Adrenal gland (tissue), 12 donors: ENCODE measurements around the gene CLK2. TPM values are rescaled to one million over a fixed set of nuclear protein-coding genes. Genes with fewer than 3 reads are reported as not detected.

Source experiments
- DNase-seq, 7 donors: peaks; one replicate each; pipeline ENCODE4 v3.0.0-alpha.2; 2019 to 2020
- H3K27ac ChIP-seq, 5 donors: fragments of 200-600 bp; sonication (generic) in 4 of 5; 1 replicate in 3 of 5; 2 replicates in 2 of 5; pipeline versions ENCODE4 v1.5.1 to v1.8.0; 2016 to 2020; ENCODE audit warnings: mild to moderate bottlenecking in 1 of 5
- H3K27me3 ChIP-seq: fragments of 200-600 bp; 2 replicates; pipeline ENCODE4 v1.8.0; 2021
- H3K36me3 ChIP-seq, 2 donors: fragments of 200-600 bp; replicated peaks in 1 of 2; 1 replicate in 1 of 2; 2 replicates in 1 of 2; pipeline versions ENCODE4 v1.5.1 to v1.8.0; 2018 to 2022
- H3K4me1 ChIP-seq, 2 donors: fragments of 200-600 bp; replicated peaks in 1 of 2; 1 replicate in 1 of 2; 2 replicates in 1 of 2; pipeline versions ENCODE4 v1.5.1 to v1.8.0; 2018 to 2021
- H3K4me3 ChIP-seq, 4 donors: fragments of 200-600 bp; sonication (generic) in 3 of 4; one replicate each; pipeline ENCODE4 v1.5.1; 2016 to 2018
- H3K9me3 ChIP-seq, 3 donors: fragments of 200-600 bp; sonication (generic) in 1 of 3; replicated peaks in 1 of 3; 1 replicate in 2 of 3; 2 replicates in 1 of 3; pipeline versions ENCODE4 v1.5.1 to v1.8.0; 2016 to 2021
- CTCF ChIP-seq, 6 experiments: fragments of 450-650 bp in 4 of 6; fragments of 200-600 bp in 2 of 6; sonication (generic) in 1 of 6; IDR thresholded peaks; 1 replicate in 5 of 6; 2 replicates in 1 of 6; pipeline versions ENCODE4 v1.5.1 to v1.8.0; 2016 to 2021; ENCODE audit warnings: antibody characterized with exemption in 6 of 6, mild to moderate bottlenecking in 2 of 6, moderate library complexity in 1 of 6
- POLR2A ChIP-seq, 2 donors: fragments of 450-650 bp; IDR thresholded peaks; one replicate each; pipeline ENCODE4 v1.6.1; 2017; ENCODE audit warnings: antibody characterized with exemption in 2 of 2, mild to moderate bottlenecking in 2 of 2, moderate library complexity in 1 of 2
- WGBS, 4 donors: extraction: QIAGEN DNeasy Blood & Tissue Kit in 2 of 4; methylation state at CpG; one replicate each; pipeline versions ENCODE4 v1.1.5 to v1.1.7; 2013 to 2017; 5-methylcytosine and 5-hydroxymethylcytosine counted together
- intact Hi-C, 2 donors: fragments of 100-400 bp; cut with DNase I; formaldehyde crosslinking; loops; one replicate each; pipeline versions ENCODE4 v1.14.1 to v1.15.0; 2022 to 2023
- polyA plus RNA-seq, 3 donors: library from polyadenylated mRNA; stranded (reverse); fragments of 200-250 nt in 2 of 3; fragments of 350-450 nt in 1 of 3; fragmentation: Illumina TruSeq in 1 of 3; extraction: RNeasy Lipid Tissue Mini Kit (QIAGEN cat#74804) in 1 of 3; gene quantifications; one replicate each; pipeline ENCODE4 v1.2.3, GENCODE V29; 2013 to 2014
- total RNA-seq, 9 donors: library from RNA; depleted of rRNA in 4 of 9; stranded (reverse); fragments of >200 nt in 4 of 9; fragments of 120-200 nt in 1 of 9; fragmentation: NEBNext Ultra II Directional in 1 of 9; extraction: Animal tissue kit (Norgen Biotek cat#: 25700) in 1 of 9; gene quantifications; one replicate each; pipeline versions ENCODE4 v1.1.0 to v1.2.4, GENCODE V29; 2013 to 2023
- donor health status: healthy with polysubstance abuse.
- donor health status: Bipolar disorder and iron deficiency.
- donor health status: DM: yes; HTN: yes; CAD: no.
- donor health status: DM: no; HTN: no; CAD: no.
- donor health status: DM: no; HTN: no; CAD: no.
- donor health status: DM: yes; HTN: yes; CAD: no.

CLK2 gene
- total and polyA plus RNA-seq, 12 donors: 10.7 to 162 (median 54.9) TPM

DNA sequence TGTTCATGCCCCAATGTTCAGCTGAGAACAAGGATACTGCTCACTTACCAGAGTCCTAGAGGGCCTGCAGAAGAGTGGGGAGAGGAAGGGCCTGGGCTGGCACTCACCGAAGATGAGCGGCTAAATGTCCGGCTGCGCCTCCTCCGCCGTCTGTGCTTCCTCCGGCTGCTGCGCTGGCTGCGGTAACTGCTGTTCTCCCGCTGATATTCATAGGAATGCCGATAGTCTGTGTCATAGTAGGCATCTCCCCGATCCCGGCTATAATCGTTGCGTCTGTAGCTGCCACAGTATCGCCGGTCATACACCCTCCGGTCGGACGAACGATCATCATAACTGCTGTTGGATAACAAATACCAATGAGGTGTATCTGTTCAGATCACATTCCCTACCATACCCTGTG is 3.9 kb downstream of the CLK2 start:
- TF ChIP-seq POLR2A (IDR thresholded peaks at IDR 0.05) (no peak), CTCF (IDR thresholded peaks at IDR 0.05) (no peak)
- Histone ChIP-seq H3K4me3 (no peak overlapping the region), H3K36me3 (peaks cover 0 to 72% of the 10 kb centered on the region in 2 donors), H3K27ac (no peak overlapping the region), H3K27me3 (no peaks in the 10 kb centered on the region), H3K9me3 (no peaks in the 10 kb centered on the region), H3K4me1 (peaks cover 12 to 14% of the 10 kb centered on the region in 2 donors)
- DNase-seq: no peak
- 89 to 93% (median 92%) methylated on average over 15 to 21 of the region's 21 CpGs for WGBS, 4 donors
- intact Hi-C loops: no loop called here

- Histone ChIP-seq H3K27ac (no peak overlapping the region), H3K27me3 (no peaks in the 10 kb centered on the region), H3K4me1 (peaks cover 10 to 12% of the 10 kb centered on the region in 2 donors), H3K4me3 (no peak overlapping the region), H3K36me3 (peaks cover 0 to 79% of the 10 kb centered on the region in 2 donors), H3K9me3 (no peaks in the 10 kb centered on the region)
- TF ChIP-seq POLR2A (IDR thresholded peaks at IDR 0.05): no peak
- no peak for TF ChIP-seq CTCF (IDR thresholded peaks at IDR 0.05)
- intact Hi-C loops: no loop called here
- WGBS, 4 donors: 88 to 91% (median 89%) methylated on average over 14 to 21 of the region's 21 CpGs
- no peak for DNase-seq
Observed at GRCh38 chr1:155268630-155269029, 4.7 kb downstream of the CLK2 start.

GRCh38 chr1:155267373-155267772 is 5.9 kb downstream of the CLK2 start:
- no peaks in the 10 kb centered on the region for H3K9me3 ChIP-seq
- peaks cover 0 to 89% of the 10 kb centered on the region in 2 donors for H3K36me3 ChIP-seq
- no peaks in the 10 kb centered on the region for H3K27me3 ChIP-seq
- H3K27ac ChIP-seq: no peak overlapping the region
- DNase-seq: no peak
- TF ChIP-seq CTCF (IDR thresholded peaks at IDR 0.05) (no peak), POLR2A (IDR thresholded peaks at IDR 0.05) (no peak)
- H3K4me3 ChIP-seq: no peak overlapping the region
- 92 to 100% (median 95%) methylated on average over 2 of the region's 2 CpGs for WGBS, 4 donors
- H3K4me1 ChIP-seq: peaks cover 10 to 12% of the 10 kb centered on the region in 2 donors
- intact Hi-C loops: no loop called here

GRCh38 chr1:155266553-155266952 is 6.8 kb downstream of the CLK2 start:
- no peak overlapping the region for H3K27ac ChIP-seq
- H3K9me3 ChIP-seq: no peaks in the 10 kb centered on the region
- DNase-seq: no peak
- H3K36me3 ChIP-seq: peaks cover 0 to 87% of the 10 kb centered on the region in 2 donors
- intact Hi-C loops: no loop called here
- 72 to 79% (median 76%) methylated on average over 6 of the region's 6 CpGs for WGBS, 4 donors
- TF ChIP-seq CTCF (IDR thresholded peaks at IDR 0.05): no peak
- H3K4me1 ChIP-seq: peaks cover 5 to 7% of the 10 kb centered on the region in 2 donors
- H3K27me3 ChIP-seq: no peaks in the 10 kb centered on the region
- H3K4me3 ChIP-seq: no peak overlapping the region
